ENCODE data around the gene TMEM235.

The TMEM235 gene

DNA sequence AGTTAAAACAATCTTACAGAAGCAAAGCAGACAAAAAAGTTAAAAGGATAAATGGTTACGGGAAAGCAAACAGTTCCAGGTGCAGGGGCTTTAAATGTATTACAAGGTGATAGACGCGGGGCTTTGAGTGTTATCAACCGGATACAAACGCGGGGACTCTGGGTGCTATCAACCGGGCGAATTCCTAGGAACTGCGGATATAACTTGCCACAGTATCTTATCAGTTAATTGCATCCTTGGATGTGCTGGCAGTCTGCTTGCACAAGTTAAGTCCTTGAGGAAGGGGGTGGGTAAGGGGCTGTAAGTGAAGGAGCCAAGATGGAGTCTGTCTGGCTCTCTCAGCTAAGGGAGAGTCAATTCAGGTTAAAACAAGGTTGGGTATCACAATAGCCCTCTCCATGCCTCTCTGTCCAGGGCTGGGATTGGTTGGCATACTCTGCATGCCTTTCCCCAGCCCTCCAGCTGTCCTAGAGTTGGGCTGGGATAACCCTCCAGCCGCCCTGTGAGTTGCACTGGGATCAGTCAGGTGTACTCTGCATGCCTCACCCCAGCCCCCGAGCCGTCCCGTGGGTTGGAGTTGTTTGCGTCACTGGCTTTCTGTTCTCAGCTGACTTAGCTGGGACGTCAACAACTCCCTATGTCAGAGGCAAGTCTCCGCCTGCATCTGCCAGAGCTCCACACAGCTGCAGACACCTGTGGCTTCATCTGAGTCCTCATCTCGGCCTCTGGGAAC is 40.9 kb downstream of the TMEM235 start:
- TF ChIP-seq, protein P1, sequence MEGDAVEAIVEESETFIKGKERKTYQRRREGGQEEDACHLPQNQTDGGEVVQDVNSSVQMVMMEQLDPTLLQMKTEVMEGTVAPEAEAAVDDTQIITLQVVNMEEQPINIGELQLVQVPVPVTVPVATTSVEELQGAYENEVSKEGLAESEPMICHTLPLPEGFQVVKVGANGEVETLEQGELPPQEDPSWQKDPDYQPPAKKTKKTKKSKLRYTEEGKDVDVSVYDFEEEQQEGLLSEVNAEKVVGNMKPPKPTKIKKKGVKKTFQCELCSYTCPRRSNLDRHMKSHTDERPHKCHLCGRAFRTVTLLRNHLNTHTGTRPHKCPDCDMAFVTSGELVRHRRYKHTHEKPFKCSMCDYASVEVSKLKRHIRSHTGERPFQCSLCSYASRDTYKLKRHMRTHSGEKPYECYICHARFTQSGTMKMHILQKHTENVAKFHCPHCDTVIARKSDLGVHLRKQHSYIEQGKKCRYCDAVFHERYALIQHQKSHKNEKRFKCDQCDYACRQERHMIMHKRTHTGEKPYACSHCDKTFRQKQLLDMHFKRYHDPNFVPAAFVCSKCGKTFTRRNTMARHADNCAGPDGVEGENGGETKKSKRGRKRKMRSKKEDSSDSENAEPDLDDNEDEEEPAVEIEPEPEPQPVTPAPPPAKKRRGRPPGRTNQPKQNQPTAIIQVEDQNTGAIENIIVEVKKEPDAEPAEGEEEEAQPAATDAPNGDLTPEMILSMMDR (conservative IDR thresholded peaks at IDR 0.05; ENCODE audit: control insufficient read depth, insufficient read depth, low read depth, low read length) = no peak
- peak; percentile 79 for DNase-seq (ENCODE audit: low read depth)
- no peak overlapping the region for H3K4me3 ChIP-seq (ENCODE audit: control insufficient read depth, low read depth, low read length)

DNA sequence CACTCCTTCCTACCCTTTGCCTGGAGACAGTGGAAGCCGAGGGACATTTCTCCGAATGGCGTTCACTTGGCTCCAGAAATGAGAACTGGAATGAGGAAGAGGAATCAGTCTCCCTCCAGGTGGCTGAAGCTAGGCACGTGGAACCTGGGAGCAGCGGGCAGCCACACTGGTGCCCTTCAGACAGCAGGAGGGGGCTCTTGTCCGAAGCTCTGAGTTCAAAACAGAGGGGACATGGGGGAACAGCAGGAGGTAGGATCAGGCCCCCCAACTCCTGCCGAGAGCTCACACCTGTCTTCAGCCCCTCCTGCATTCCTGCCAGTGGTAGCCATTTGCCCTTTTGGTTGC is 41.5 kb downstream of the TMEM235 start:
- DNase-seq (ENCODE audit: low read depth) = no peak
- TF ChIP-seq, protein P1 (conservative IDR thresholded peaks at IDR 0.05; ENCODE audit: control insufficient read depth, insufficient read depth, low read depth, low read length) = no peak
- H3K4me3 ChIP-seq (ENCODE audit: control insufficient read depth, low read depth, low read length) = no peak overlapping the region

DNA sequence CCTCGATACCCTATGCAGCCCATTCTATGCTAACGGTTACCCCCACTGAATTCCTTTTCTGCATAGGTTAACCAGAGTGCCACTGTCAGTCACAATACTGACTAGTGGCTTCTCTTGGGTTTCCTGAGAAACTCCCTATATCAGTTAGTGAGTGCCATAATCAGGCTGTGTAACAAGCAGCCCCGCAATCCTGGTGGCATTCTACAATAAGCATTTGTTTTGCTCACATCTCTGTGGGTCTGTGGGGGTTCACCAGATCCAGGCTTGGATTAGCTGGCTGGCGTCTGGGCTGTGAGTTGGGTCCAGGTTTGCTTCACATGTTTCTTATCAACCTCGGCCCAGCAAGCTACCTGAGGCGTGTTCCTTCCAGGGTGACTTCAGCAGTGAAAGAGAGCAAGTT is 42.4 kb downstream of the TMEM235 start:
- H3K4me3 ChIP-seq (ENCODE audit: control insufficient read depth, low read depth, low read length) = no peak overlapping the region
- DNase-seq (ENCODE audit: low read depth) = no peak
- TF ChIP-seq, protein P1 (conservative IDR thresholded peaks at IDR 0.05; ENCODE audit: control insufficient read depth, insufficient read depth, low read depth, low read length) = no peak

DNA sequence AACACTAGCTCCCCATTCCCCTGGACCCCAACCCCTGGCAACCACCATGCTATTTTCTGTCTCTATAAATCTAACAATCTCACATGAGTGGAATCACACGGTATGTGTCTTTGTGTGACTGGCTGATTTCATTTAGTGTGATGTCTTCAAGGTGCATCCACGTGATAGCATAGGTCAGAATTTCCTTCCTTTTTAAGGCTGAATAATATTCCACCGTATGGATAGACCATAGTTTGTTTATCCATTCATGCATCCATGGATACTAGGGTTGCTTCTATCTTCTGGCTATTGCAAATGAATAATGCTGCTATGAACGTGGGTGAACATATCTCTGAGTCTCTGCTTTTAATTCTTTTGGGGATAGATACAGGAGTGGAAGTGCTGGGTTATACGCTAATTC is 43.9 kb downstream of the TMEM235 start:
- no peak overlapping the region for H3K4me3 ChIP-seq (ENCODE audit: control insufficient read depth, low read depth, low read length)
- TF ChIP-seq, protein P1 (conservative IDR thresholded peaks at IDR 0.05; ENCODE audit: control insufficient read depth, insufficient read depth, low read depth, low read length) = no peak
- no peak for DNase-seq (ENCODE audit: low read depth)

DNA sequence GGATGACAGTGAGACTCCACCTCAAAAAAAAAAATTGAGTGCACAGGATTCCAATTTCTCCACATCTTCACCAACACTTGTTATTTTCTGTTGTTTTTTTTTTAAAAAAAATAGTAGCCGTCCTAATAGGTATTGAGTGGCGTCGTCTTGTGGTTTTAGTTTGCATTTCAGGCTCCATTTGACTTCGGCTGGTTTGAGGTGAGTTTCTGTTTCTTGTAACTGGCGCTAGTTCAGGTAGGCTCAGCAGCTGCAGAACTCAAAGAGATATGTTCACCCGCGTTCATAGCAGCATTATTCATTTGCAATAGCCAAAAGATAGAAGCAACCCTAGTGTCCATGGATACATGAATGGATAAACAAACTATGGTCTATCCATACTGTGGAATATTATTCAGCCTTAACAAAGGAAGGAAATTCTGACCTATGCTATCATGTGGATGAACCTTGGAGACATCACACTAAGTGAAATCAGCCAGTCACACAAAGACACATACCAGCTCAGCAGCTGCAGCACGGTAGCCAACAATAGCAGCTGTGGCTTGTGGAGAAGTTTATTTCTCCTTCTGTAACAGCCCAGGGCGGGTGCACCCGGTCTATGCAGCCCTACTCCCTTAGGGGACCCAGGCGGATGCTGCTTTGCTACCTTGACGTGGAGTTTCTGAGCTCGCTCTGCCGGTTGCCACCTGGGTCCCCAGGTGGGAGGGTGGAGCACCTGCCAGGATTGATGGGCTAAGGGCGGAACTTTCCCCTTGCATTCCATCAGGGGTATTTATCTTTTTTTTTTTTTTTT is 44.9 kb downstream of the TMEM235 start:
- TF ChIP-seq, protein P1 (conservative IDR thresholded peaks at IDR 0.05; ENCODE audit: control insufficient read depth, insufficient read depth, low read depth, low read length) = no peak
- H3K4me3 ChIP-seq (ENCODE audit: control insufficient read depth, low read depth, low read length) = no peak overlapping the region
- no peak for DNase-seq (ENCODE audit: low read depth)

GRCh38 chr17:78278139-78278741 is 46.8 kb downstream of the TMEM235 start:
- no peak for DNase-seq (ENCODE audit: low read depth)
- H3K4me3 ChIP-seq (ENCODE audit: control insufficient read depth, low read depth, low read length) = no peak overlapping the region
- TF ChIP-seq, protein P1 (conservative IDR thresholded peaks at IDR 0.05; ENCODE audit: control insufficient read depth, insufficient read depth, low read depth, low read length) = no peak
